GM19351 (cell line): ENCODE results near the gene IQGAP2.

Experiments
- ATAC-seq: cut with Tn5 transposase; IDR thresholded peaks from one replicate; pipeline ENCODE4 v1.9.1; 2021; ENCODE audit warnings: mild to moderate bottlenecking, moderate library complexity; ENCODE audit not compliant: unreplicated experiment

IQGAP2 gene

DNA sequence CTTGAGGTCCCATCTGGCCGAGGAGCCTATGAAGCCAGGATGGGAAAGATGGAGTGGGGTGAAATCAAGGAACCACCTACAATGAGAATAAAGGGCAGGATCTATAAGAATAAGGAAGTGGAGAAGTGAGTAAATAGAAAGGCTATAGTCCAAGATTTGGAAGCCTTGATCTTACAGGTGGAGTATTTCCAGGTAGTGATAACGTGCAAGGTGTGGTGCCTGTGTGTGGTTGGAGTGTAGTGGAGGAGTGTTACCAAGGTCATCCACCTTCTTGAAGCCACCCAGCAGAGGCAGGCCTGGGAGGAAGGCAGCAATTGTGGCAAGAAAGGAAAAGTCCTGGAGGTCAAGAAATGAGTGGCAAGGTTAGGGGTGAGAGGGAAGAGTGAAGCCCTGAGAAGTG, 72.9 kb downstream of the IQGAP2 start:
- no peak for ATAC-seq

GRCh38 chr5:76476474-76477038, 73.5 kb downstream of the IQGAP2 start:
- no peak for ATAC-seq

GRCh38 chr5:76477061-76477460, 74.0 kb downstream of the IQGAP2 start:
- no peak for ATAC-seq

DNA sequence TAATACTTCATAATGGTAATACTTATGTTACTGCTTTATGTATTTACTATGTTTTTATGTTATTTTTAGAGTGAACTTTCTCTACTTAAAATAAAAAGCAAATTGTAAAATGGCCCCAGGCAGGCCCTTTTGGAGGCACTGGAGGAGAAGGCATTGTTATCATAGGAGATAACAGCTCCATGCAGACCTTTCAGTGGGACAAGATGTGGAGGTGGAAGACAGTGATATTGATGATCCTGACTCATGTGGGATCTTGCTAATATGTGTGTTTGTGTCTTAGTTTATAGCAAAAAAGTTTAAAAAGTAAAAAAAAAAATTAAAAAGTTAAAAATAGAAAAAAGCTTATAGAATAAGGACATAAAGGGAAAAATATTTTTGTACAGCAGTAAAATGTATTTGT, 74.5 kb downstream of the IQGAP2 start:
- no peak for ATAC-seq

GRCh38 chr5:76479281-76479680, 76.2 kb downstream of the IQGAP2 start:
- no peak for ATAC-seq

- no peak for ATAC-seq
Observed at GRCh38 chr5:76479973-76480667, 77.0 kb downstream of the IQGAP2 start.

DNA sequence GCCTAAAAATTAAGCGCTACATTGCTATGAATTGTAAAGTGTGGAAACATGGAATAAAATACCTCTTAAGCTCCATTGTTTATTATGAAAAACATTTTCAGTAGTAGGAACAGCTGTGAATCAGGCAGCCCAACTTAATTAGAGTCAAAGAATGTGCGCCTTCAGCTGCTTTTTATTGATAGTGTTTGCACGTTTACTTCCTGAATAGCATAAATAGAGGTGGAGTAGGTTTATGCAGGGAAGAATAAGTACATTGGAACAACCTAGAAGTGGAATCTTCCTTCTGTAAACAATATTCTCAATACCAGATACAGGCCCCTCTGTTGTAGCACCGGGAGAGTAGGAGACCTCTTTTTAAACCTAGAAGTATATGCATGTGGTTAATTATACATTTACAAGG, 79.9 kb downstream of the IQGAP2 start:
- no peak for ATAC-seq

DNA sequence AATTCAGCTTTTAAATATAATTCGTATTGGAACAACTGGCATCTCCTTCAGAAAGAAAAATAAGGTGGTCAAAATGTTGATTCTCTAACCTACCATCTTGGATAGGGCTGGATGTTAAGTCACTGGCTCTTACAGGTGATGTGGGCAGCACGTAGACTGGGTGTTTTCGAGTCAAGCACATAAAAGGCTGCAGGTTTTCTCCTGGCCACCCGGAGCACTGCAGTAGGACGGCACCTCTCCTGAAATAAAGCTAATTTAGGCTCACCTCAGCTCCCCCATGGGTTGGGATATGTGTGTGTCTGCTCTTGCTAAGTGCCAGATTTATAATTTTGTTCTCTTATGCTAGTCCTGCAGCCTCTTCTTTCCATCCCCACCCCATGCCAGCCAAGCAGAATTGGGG, 80.3 kb downstream of the IQGAP2 start:
- ATAC-seq = no peak

GRCh38 chr5:76483881-76484280, 80.8 kb downstream of the IQGAP2 start:
- no peak for ATAC-seq

DNA sequence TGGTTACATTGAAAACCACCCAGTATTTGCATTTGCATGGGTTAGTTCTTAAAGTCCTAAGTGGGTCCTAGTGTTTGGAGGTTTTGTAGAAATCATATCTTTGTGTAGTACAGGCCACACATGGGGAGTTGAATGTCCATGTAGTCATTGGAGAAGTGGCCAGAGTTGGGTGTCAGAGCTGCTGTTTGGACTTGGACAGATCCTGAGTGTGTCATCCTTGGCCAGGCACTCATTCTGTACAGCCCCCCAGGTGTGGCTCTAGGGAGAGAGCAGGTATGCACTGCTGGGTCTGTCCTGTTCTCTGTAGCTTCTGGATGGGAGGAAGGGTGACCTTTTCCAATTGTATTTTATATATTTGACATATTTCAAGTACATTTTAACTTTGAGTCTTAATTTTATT, 82.4 kb downstream of the IQGAP2 start:
- ATAC-seq = no peak

DNA sequence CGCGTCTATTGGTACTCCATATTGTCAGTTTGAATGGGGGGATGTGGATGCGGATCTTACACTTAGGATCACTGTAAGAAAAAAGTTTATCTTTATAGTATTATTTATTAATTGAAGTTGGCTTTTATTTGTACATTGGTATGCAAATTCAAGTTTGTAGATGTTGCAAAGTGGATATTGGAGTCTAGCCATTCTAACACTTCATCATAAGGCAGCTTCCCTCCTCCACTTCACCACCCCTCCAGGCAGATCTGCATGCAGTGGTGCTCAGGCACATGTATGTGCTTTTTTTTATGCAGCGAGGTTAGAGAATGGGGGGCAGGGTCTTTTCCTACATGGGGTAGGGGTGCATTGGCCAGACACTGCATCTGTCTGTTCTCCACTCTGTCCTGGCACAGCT, 84.3 kb downstream of the IQGAP2 start:
- ATAC-seq = no peak

GRCh38 chr5:76487821-76488220, 84.7 kb downstream of the IQGAP2 start:
- ATAC-seq = no peak

DNA sequence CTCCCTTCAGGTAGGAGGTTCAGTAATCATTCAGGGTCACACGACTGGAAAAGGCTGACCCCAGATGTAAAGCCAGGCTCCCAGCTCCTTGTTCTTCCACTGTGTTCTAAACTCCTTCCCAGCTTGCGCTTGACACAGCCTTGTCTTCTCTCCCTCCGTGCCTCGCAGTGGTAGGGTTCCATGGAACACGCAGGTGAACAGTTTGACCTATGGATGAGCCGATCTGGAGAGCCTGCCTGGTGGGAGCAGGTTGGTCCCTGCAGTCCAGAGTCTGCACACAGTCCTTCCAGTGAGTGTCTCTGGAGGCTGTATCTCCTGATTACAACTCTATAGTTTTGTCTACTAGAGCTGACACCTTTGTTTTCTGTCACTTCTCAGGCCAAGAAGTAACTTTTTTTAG, 85.9 kb downstream of the IQGAP2 start:
- ATAC-seq = no peak

- ATAC-seq = no peak
Observed at GRCh38 chr5:76489877-76490688, 87.0 kb downstream of the IQGAP2 start.

DNA sequence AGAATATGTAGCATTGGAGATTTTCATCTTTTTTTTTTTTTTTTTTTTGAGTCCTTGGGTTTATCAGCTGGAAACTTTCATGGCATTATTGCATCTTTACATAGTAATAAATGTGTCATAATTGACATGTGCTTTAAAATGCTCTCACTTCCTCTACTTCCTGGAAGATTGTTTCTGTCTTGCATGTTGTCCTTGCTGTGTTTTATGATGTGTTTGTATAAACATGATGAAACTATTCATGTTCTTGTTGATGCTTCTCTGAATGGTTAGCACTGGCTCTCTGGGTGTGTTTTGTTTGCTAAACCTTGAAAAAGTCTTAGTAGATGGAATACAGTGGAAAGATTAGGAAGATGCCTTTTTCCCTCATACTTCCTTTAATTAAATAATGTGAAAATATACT, 87.9 kb downstream of the IQGAP2 start:
- no peak for ATAC-seq

DNA sequence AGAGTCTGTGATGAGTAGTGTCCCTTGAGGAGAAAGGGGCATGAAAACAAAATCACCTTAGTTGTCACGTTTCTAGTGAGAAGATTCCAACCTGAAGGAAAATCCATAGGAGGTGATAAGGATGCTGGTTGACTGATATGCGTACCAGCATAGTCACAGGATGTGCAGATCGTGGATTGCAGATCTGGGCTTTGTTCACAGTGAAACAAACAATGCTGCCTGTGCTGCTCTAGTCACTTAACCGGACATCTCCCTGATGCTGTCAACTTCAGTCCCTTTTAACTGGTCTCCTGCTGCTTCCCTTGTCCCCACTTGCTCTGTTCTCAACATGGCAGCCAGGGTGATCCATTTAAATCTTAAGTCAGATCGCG, 89.7 kb downstream of the IQGAP2 start:
- ATAC-seq = no peak

- no peak for ATAC-seq
Observed at GRCh38 chr5:76493190-76493837, 90.2 kb downstream of the IQGAP2 start.

DNA sequence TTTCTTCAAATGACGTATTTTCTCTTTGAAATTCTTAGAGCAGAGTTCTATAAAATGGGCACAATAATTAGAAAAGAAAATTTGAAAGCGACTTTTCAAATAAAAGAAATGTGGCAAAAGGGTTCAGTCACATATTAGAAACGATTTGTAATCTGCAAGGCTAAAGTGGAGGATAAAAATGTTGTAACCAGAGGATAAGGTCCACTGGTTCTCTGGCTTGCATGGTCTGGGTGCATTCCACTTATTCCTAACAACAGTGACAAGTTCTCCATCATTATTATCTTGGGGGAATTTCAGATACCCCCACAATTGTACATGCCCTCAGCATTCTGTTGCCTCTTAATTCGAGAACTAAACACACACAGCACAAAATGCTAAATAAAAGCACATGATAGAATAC, 91.1 kb downstream of the IQGAP2 start:
- ATAC-seq = no peak

DNA sequence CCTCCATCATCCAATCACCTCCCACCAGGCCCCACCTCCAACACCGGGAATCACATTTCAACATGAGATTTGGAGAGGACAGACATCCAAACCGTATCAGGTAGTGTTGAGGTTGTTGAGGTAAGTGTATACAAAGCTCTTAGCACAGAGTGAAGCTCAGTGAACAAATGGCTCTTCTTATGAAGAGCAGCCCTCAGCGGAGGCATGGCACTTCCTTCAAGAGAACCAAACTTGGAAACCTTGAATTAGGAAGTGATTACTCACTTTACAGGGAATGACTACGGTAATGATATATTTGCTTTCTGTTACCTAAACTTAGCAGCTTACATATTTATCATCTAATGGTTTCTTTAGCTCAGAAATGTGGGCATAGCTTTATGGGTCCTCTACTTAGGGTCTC, 92.8 kb downstream of the IQGAP2 start:
- ATAC-seq = no peak

GRCh38 chr5:76497065-76497460, 94.0 kb downstream of the IQGAP2 start:
- ATAC-seq = no peak

GRCh38 chr5:76497986-76498717, 95.1 kb downstream of the IQGAP2 start:
- ATAC-seq = no peak
